ENCODE results near the gene SSX2IP. TPM values are rescaled to one million over a fixed set of nuclear protein-coding genes. Genes with fewer than 3 reads are reported as not detected.
"Not testable (repeated sequence)": the region's sequence is repeated elsewhere in the genome, so short reads cannot be mapped to it uniquely, and the experiment has no call there.

SSX2IP gene
- total and polyA plus RNA-seq, 4 donors = 3.7 to 21.8 (median 6.4) TPM

- no peak for DNase-seq (ENCODE audit: low spot score)
- 77% methylated on average over 5 of the region's 5 CpGs for WGBS
- H3K4me1 ChIP-seq (ENCODE audit: control insufficient read depth in 4 of 4, insufficient read depth in 4 of 4, low read length in 3 of 4) = no peaks in the 10 kb centered on the region
- H3K9me3 ChIP-seq (ENCODE audit: control insufficient read depth in 4 of 4, low read length in 3 of 4) = peaks cover 0 to 3% (median 0%) of the 10 kb centered on the region in 4 donors
- peaks cover 0 to under 1% (median 0%) of the 10 kb centered on the region in 4 donors for H3K36me3 ChIP-seq (ENCODE audit: control insufficient read depth in 4 of 4, insufficient read depth in 3 of 4, low read depth in 1 of 4, low read length in 3 of 4)
- no peak overlapping the region for H3K4me3 ChIP-seq (ENCODE audit: low read depth in 1 of 3, low read length in 3 of 3)
- no peak overlapping the region for H3K9ac ChIP-seq (ENCODE audit: low read depth in 1 of 2, low read length in 2 of 2)
- TF ChIP-seq YY1 (IDR thresholded peaks at IDR 0.05) (no peak), FOXA2 (IDR thresholded peaks at IDR 0.05) (no peak), EGR1 (IDR thresholded peaks at IDR 0.05; ENCODE audit: low read depth in 2 of 2) (no peak), CTCF (IDR thresholded peaks at IDR 0.05; ENCODE audit: low read depth, low read length, missing input control) (no peak), RAD21 (IDR thresholded peaks at IDR 0.05) (no peak)
- TF ChIP-seq, protein P1, sequence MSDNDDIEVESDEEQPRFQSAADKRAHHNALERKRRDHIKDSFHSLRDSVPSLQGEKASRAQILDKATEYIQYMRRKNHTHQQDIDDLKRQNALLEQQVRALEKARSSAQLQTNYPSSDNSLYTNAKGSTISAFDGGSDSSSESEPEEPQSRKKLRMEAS (IDR thresholded peaks at IDR 0.05) = no peak
- H3K27me3 ChIP-seq (ENCODE audit: control insufficient read depth in 4 of 4, insufficient read depth in 4 of 4, low read length in 3 of 4) = no peaks in the 10 kb centered on the region
- H3K27ac ChIP-seq (ENCODE audit: low read depth in 1 of 2, low read length in 2 of 2) = no peak overlapping the region
Observed at GRCh38 chr1:84598846-84599741, 91.2 kb downstream of the SSX2IP start.

DNA sequence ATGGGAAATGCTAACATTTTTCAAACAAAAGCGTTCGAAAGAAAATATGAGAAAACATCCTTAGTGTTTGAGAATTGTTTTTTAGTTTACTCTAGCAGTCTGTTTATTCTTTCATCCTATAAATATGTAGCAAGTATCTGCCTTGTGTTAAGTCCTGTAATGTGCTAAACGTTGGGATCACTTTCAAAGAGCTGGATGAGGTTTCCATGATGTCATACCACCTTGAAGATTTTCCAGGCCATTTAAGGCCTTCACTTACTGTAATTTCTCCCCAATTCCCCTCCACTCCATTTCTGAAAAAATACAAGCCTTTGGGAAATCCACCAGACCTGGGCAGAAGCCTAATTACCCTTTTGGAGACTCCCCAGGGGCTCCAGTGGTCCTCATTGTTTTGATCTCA, 91.8 kb downstream of the SSX2IP start:
- Histone ChIP-seq H3K4me1 (ENCODE audit: control insufficient read depth in 4 of 4, insufficient read depth in 4 of 4, low read length in 3 of 4) (no peaks in the 10 kb centered on the region), H3K36me3 (ENCODE audit: control insufficient read depth in 4 of 4, insufficient read depth in 3 of 4, low read depth in 1 of 4, low read length in 3 of 4) (no peaks in the 10 kb centered on the region), H3K27me3 (ENCODE audit: control insufficient read depth in 4 of 4, insufficient read depth in 4 of 4, low read length in 3 of 4) (no peaks in the 10 kb centered on the region), H3K9ac (ENCODE audit: low read depth in 1 of 2, low read length in 2 of 2) (no peak overlapping the region), H3K4me3 (ENCODE audit: low read depth in 1 of 3, low read length in 3 of 3) (no peak overlapping the region), H3K9me3 (ENCODE audit: control insufficient read depth in 4 of 4, low read length in 3 of 4) (no peaks in the 10 kb centered on the region), H3K27ac (ENCODE audit: low read depth in 1 of 2, low read length in 2 of 2) (no peak overlapping the region)
- WGBS = 75% methylated on average over 3 of the region's 3 CpGs
- no peak for TF ChIP-seq TAF1 (conservative IDR thresholded peaks at IDR 0.05)
- DNase-seq (ENCODE audit: low spot score) = no peak

- H3K9ac ChIP-seq (ENCODE audit: low read depth in 1 of 2, low read length in 2 of 2) = no peak overlapping the region
- TF ChIP-seq FOXA1 (IDR thresholded peaks at IDR 0.05) = no peak
- no peak overlapping the region for H3K27ac ChIP-seq (ENCODE audit: low read depth in 1 of 2, low read length in 2 of 2)
- H3K27me3 ChIP-seq (ENCODE audit: control insufficient read depth in 4 of 4, insufficient read depth in 4 of 4, low read length in 3 of 4) = no peaks in the 10 kb centered on the region
- no peaks in the 10 kb centered on the region for H3K9me3 ChIP-seq (ENCODE audit: control insufficient read depth in 4 of 4, low read length in 3 of 4)
- no peak overlapping the region for H3K4me3 ChIP-seq (ENCODE audit: low read depth in 1 of 3, low read length in 3 of 3)
- 92% methylated on average over 1 of the region's 1 CpG for WGBS
- H3K4me1 ChIP-seq (ENCODE audit: control insufficient read depth in 4 of 4, insufficient read depth in 4 of 4, low read length in 3 of 4) = no peaks in the 10 kb centered on the region
- no peak for DNase-seq (ENCODE audit: low spot score)
- no peaks in the 10 kb centered on the region for H3K36me3 ChIP-seq (ENCODE audit: control insufficient read depth in 4 of 4, insufficient read depth in 3 of 4, low read depth in 1 of 4, low read length in 3 of 4)
Observed at GRCh38 chr1:84597011-84597410, 93.2 kb downstream of the SSX2IP start.

DNA sequence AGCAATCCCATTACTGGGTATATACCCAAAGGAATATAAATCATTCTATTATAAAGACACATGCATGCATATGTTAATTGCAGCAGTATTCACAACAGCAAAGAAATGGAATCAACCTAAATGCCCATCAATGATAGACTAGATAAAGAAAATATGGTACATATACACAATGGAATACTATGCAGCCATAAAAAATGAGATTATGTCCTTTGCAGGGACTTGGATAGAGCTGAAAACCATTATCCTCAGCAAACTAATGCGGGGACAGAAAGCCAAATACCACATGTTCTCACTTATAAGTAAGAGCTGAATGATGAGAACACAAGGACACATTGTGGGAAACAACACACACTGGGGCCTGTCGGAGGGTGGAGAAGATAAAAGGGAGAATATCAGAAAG, 95.3 kb downstream of the SSX2IP start:
- WGBS = 85% methylated on average over 2 of the region's 2 CpGs
- not testable (repeated sequence) for H3K9me3 ChIP-seq (ENCODE audit: control insufficient read depth in 4 of 4, low read length in 3 of 4); H3K27me3 ChIP-seq (ENCODE audit: control insufficient read depth in 4 of 4, insufficient read depth in 4 of 4, low read length in 3 of 4); DNase-seq (ENCODE audit: low spot score); H3K9ac ChIP-seq (ENCODE audit: low read depth in 1 of 2, low read length in 2 of 2); H3K4me3 ChIP-seq (ENCODE audit: low read depth in 1 of 3, low read length in 3 of 3); H3K36me3 ChIP-seq (ENCODE audit: control insufficient read depth in 4 of 4, insufficient read depth in 3 of 4, low read depth in 1 of 4, low read length in 3 of 4); H3K4me1 ChIP-seq (ENCODE audit: control insufficient read depth in 4 of 4, insufficient read depth in 4 of 4, low read length in 3 of 4); H3K27ac ChIP-seq (ENCODE audit: low read depth in 1 of 2, low read length in 2 of 2)

Other genes with a start within 250 kb of the SSX2IP start
- 10 to 100 TPM; 13.5 to 16.8 TPM for gene RPF1, start 211.2 kb downstream of the SSX2IP start, total RNA-seq
- 10 to 100 TPM; 14.7 to 15.0 TPM for gene RPF1, start 211.2 kb downstream of the SSX2IP start, polyA plus RNA-seq
- gene SPATA1, start 184.1 kb downstream of the SSX2IP start, total RNA-seq = under 1 TPM; 0.33 to 0.75 TPM
- gene SPATA1, start 184.1 kb downstream of the SSX2IP start, polyA plus RNA-seq = 1 to 10 TPM in 1 of 2 donors, under 1 TPM in 1; 0.06 to 2.2 TPM
- 10 to 100 TPM; 11.4 to 28.8 TPM for gene GNG5, start 183.9 kb downstream of the SSX2IP start, total RNA-seq
- gene GNG5, start 183.9 kb downstream of the SSX2IP start, polyA plus RNA-seq = 100 to 1,000 TPM in 1 of 2 donors, 10 to 100 TPM in 1; 77.8 to 229 TPM
- 10 to 100 TPM in 1 of 2 donors, 1 to 10 TPM in 1; 8.5 to 16.4 TPM for gene CTBS, start 116.0 kb downstream of the SSX2IP start, total RNA-seq
- gene CTBS, start 116.0 kb downstream of the SSX2IP start, polyA plus RNA-seq = 10 to 100 TPM; 23.4 to 26.9 TPM
- under 1 TPM in 1 of 2 donors, not detected in 1; 0.56 TPM for gene LPAR3, start 202.7 kb upstream of the SSX2IP start, total RNA-seq
- gene LPAR3, start 202.7 kb upstream of the SSX2IP start, polyA plus RNA-seq = not detected

Measured in liver (tissue), 9 donors.